GM13977 (cell line): ENCODE data around the gene CD79A.

ENCODE experiments used
- DNase-seq: peaks from one replicate; pipeline ENCODE4 v3.0.0; 2012; ENCODE audit warnings: low spot score
- in situ Hi-C: fragments of 300-500 bp; cut with MboI; formaldehyde crosslinking; loops from one replicate; pipeline ENCODE4 v1.12.0; 2022; ENCODE audit warnings: low sequenced_read_pairs, low pct_unique_long_range_greater_than_20kb, mixed read lengths, inconsistent platforms; ENCODE audit not compliant: unreplicated experiment
- TF ChIP-seq, protein P1 (sequence below): IDR thresholded peaks from 2 replicates; pipeline ENCODE4 v1.5.1; 2012; ENCODE audit warnings: mild to moderate bottlenecking, control low read depth; ENCODE audit not compliant: insufficient read depth; ENCODE audit errors: extremely low read depth, missing control alignments

Gene CD79A

DNA sequence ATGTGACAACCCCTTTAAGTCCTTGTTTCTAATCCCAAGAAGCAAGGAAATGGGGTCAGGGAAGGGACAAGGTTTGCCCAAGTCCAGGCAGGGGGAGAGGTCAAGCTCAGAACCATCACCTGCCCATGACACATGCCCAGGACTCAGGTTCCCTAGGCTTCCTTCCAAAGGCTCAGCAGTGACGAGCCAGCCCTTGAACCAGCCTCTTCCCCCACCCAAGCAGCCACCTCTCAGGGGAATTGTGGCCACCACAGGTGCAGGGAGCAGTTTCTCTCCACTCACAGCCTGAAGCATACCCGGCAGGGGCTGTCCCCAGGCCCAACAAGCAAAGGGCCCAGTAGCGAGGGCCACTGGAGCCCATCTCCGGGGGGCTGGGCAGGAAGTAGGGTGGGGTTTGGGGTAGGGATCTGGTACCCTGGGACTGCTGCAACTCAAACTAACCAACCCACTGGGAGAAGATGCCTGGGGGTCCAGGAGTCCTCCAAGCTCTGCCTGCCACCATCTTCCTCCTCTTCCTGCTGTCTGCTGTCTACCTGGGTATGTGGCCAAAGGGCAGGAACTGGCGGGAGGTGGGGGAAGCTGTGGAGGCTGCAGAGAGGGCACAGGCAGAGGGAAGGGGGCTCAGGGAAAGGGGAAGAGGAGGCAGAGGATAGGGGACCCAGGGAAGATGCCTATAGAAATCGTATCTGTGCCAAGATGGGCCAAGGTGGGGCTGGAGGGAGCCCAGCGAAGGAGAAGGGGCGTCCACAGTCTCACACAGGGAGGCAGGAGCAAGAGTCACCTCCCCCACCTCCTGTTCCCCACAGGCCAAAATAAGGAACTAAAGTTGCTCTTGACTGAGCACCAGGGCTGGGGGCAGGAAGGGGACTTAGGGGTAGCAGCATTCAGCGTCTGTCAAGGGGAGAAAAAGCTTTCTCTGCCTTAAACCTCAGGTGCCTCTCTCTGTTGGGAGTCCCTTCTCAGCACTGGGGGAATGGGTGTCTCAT is at the start of gene CD79A:
TSS of gene CD79A (plus strand) at position 433 of the 986 bp plus-strand sequence. CDS start at position 459, 26 bp downstream.
- TF ChIP-seq, protein P1, sequence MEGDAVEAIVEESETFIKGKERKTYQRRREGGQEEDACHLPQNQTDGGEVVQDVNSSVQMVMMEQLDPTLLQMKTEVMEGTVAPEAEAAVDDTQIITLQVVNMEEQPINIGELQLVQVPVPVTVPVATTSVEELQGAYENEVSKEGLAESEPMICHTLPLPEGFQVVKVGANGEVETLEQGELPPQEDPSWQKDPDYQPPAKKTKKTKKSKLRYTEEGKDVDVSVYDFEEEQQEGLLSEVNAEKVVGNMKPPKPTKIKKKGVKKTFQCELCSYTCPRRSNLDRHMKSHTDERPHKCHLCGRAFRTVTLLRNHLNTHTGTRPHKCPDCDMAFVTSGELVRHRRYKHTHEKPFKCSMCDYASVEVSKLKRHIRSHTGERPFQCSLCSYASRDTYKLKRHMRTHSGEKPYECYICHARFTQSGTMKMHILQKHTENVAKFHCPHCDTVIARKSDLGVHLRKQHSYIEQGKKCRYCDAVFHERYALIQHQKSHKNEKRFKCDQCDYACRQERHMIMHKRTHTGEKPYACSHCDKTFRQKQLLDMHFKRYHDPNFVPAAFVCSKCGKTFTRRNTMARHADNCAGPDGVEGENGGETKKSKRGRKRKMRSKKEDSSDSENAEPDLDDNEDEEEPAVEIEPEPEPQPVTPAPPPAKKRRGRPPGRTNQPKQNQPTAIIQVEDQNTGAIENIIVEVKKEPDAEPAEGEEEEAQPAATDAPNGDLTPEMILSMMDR, result no peak
- DNase-seq, result peak; percentile 85
- in situ Hi-C loops, result no loop called here

GRCh38 chr19:41837981-41838708 is 38.9 kb upstream of the CD79A start:
- no peak for DNase-seq
- in situ Hi-C loops, result no loop called here
- TF ChIP-seq, protein P1, result no peak

- in situ Hi-C loops, result no loop called here
- DNase-seq, result no peak
- TF ChIP-seq, protein P1, result no peak
These were observed 37.9 kb upstream of the CD79A start for GRCh38 chr19:41839211-41839610.

DNA sequence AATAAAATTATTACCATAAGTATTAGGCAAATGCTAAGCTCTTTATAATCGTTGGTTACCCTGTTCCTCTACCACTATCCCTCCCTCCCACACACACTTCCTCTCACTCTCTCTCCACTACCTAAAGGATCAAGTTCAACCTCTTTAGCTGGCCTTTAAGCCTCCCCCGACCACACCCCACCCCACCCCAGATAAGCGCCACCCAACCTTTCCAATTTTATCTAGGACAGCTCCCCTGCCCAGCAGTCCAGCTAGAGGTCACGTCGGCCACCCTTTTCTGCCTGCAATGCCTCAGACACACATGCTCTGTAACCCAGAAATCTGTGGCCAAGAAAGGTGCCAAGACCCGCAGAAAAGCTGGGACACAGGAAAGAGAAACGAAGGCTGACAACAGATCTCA is 33.7 kb upstream of the CD79A start:
- TF ChIP-seq, protein P1, result no peak
- DNase-seq, result no peak
- in situ Hi-C loops, result no loop called here

DNA sequence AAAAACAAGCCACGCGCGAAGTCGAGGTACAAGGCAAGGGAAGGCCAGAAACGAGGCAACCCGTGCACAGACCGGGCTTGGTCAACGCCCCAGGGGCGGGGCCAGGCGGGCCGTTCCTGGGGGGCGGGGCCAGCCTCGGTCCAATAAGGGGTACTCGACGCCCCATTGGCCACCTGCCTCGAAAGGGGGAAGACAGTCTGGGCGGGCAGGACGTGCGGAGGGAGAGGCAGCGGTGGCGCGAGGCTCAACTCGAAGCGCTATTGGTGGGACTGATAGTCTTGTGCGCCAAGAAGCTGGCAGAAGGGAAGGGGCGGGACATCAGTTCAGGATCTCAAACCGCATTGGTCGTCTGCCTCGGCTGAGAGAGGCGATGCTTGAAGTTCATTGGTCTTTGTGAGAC is 32.5 kb upstream of the CD79A start, which contains the start of gene LYPD4:
TSS of gene LYPD4 (minus strand) at position 83 of the 400 bp plus-strand sequence. CDS start 5,398 bp downstream, outside the sequence.
- TF ChIP-seq, protein P1, result no peak
- no peak for DNase-seq
- in situ Hi-C loops, result no loop called here

DNA sequence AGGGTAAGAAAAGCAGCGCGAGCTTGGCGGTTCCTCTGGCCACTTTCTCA is 32.3 kb upstream of the CD79A start, which contains the start of gene DMRTC2:
TSS of gene DMRTC2 (plus strand) at position 42 of the 50 bp plus-strand sequence. CDS start 2,387 bp downstream, outside the sequence.
- no peak for DNase-seq
- in situ Hi-C loops, result no loop called here
- TF ChIP-seq, protein P1, result no peak
